Epithelial cell of prostate (primary cell): Measurements from ENCODE around the gene RPL13A.

Experiments used
- DNase-seq: peaks from one replicate; pipeline ENCODE4 v3.0.0-alpha.2; 2011; ENCODE audit warnings: low read depth, low spot score
- H3K27ac ChIP-seq: fragments of 450-650 bp; 2 replicates; pipeline ENCODE4 v1.5.1; 2017; ENCODE audit warnings: mild to moderate bottlenecking

RPL13A gene

GRCh38 chr19:49498475-49498874 is 11.1 kb downstream of the RPL13A start:
- H3K27ac ChIP-seq = no peak overlapping the region

GRCh38 chr19:49499030-49499670 is 11.7 kb downstream of the RPL13A start:
- no peak for DNase-seq
- no peak overlapping the region for H3K27ac ChIP-seq

More at GRCh38 chr19:49498475-49498874, 11.1 kb downstream of the RPL13A start:
- DNase-seq = no peak

GRCh38 chr19:49502866-49503581 is 15.6 kb downstream of the RPL13A start:
- DNase-seq = no peak
- no peak overlapping the region for H3K27ac ChIP-seq

DNA sequence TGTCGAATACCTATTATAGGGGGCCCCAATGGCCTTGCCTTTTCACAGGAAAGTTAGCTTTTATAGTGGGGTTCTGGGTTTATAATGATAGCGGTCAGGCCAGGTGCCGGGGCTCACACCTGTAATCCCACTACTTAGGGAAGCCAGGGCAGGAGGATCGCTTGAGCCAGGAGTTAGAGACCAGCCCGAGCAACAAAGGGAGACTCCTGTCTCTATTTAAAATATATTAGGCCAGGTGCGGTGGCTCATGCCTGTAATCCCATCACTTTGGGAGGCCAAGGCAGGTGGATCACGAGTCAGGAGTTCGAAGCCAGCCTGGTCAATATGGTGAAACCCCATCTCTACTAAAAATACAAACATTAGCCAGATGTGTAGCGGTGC is 16.2 kb downstream of the RPL13A start:
- H3K27ac ChIP-seq = no peak overlapping the region
- no peak for DNase-seq

DNA sequence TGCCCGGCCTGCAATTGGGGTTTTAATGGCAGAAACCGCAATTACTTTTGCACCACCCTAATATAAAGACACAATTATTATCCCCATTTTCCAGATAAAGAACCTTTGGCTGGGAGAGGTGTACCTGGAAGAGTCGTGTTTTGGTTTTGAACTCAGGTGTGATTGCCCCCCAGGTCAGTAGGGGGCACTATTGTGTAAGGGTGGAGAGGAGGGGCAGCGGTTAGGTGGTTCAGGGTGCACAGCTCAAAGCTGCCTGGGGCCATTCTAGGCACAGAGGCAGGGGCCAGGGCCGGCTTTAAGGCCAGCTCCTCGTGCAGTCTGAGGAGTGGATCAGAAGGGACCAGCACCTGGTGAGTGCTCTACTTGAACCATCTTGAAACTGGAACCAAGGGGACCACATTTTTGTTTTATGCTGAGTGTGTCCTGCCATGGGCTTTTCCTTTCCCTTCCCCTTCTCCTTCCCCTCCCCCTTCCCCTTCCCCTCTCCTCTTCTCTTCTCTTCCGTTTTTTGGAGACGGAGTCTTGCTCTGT is 19.2 kb downstream of the RPL13A start:
- DNase-seq = no peak
- no peak overlapping the region for H3K27ac ChIP-seq

DNA sequence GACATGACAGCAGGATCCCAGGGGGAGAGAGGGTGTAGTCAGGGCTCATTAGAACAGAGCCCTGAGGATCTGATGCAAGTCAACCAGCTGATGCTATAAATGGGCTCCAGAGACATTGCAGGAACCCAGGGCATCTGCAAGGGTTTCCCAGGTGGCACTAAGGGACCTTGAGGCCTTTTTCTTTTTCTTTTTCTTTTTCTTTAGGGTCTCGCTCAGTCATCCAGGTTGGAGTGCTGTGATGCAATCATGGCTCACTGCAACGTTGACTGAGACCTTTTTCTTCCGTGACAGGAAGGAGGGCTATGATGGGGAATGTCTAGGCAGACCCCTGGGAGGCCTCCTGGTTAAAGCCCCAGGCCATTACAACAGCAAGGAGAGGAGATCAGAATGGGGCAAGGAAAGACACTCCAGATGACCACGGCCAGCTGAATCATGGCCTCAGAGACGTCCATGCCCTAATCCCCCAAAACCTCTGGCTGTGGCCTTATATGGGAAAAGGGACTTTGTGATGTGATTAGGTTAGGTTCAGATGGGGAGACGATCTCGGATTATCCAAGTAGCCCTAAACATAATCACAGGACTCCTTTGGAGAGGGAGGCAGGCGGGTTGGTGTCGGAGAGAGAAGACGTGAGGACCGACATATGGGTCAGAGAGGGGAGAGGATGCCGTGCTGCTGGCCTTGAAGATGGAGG is 20.5 kb downstream of the RPL13A start:
- H3K27ac ChIP-seq = no peak overlapping the region
- DNase-seq = no peak

DNA sequence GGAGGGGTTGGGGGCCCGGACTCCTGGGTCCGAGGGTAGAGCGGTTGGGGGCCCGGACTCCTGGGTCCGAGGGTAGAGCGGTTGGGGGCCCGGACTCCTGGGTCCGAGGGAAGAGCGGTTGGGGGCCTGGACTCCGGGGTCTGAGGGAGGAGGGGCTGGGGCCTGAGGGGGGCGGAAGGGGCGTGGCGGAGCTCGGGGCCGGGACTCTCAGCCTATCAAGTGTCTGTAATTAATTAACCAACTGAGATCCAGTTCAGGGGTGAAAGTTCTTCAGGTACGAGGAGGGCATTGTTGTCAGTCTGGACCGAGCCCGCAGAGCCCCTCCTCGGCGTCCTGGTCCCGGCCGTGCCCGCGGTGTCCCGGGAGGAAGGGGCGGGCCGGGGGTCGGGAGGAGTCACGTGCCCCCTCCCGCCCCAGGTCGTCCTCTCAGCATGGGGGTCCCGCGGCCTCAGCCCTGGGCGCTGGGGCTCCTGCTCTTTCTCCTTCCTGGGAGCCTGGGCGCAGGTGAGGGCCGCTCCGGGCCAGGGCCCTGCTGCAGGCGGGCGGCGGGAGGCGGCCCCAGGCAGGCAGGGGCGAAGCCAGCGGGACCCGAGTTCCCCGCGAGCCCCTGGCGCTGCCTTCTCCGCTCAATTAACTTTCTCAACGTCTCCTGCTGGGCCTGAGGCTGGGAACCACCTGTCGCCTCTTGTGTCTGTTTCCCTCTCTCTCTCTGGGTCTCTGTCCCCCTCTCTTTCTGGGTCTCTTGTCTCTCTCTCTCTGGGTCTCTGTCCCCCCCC is 25.8 kb downstream of the RPL13A start:
- DNase-seq = no peak
- H3K27ac ChIP-seq = peak overlapping the region; percentile 59

GRCh38 chr19:49513746-49514118 is 26.3 kb downstream of the RPL13A start:
- no peak overlapping the region for H3K27ac ChIP-seq
- DNase-seq = no peak

DNA sequence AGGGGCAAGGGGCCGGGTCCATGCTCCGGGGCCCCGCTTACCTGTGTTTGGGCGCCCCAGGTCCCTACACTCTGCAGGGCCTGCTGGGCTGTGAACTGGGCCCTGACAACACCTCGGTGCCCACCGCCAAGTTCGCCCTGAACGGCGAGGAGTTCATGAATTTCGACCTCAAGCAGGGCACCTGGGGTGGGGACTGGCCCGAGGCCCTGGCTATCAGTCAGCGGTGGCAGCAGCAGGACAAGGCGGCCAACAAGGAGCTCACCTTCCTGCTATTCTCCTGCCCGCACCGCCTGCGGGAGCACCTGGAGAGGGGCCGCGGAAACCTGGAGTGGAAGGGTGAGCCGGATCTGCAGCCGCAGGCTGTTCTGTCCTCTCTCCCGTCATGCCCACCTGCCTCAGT is 26.7 kb downstream of the RPL13A start:
- no peak for DNase-seq
- no peak overlapping the region for H3K27ac ChIP-seq

DNA sequence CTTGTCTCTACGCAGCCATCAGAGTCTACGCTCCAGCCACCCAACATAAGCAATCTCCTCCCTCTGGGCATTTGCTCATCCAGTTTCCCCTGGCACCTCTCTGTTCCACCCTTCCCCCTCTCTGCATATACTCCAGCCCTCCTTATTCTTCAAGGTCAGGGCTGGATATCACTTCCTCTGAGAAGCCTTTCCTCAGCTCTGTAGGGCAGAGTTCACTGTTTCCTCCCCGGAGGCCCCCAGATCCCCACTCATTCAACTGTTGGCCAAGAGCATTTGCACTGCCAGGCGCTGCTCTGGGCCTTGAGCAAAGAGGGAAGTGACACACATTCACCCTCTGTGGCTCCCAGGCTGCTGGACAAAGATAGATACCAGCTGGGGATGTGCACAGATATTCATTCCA is 28.4 kb downstream of the RPL13A start:
- H3K27ac ChIP-seq = no peak overlapping the region
- no peak for DNase-seq

- no peak overlapping the region for H3K27ac ChIP-seq
- no peak for DNase-seq
Measured at GRCh38 chr19:49518033-49518432, 30.6 kb downstream of the RPL13A start.

- no peak for DNase-seq
- H3K27ac ChIP-seq = no peak overlapping the region
Measured at GRCh38 chr19:49520705-49521319, 33.4 kb downstream of the RPL13A start.

DNA sequence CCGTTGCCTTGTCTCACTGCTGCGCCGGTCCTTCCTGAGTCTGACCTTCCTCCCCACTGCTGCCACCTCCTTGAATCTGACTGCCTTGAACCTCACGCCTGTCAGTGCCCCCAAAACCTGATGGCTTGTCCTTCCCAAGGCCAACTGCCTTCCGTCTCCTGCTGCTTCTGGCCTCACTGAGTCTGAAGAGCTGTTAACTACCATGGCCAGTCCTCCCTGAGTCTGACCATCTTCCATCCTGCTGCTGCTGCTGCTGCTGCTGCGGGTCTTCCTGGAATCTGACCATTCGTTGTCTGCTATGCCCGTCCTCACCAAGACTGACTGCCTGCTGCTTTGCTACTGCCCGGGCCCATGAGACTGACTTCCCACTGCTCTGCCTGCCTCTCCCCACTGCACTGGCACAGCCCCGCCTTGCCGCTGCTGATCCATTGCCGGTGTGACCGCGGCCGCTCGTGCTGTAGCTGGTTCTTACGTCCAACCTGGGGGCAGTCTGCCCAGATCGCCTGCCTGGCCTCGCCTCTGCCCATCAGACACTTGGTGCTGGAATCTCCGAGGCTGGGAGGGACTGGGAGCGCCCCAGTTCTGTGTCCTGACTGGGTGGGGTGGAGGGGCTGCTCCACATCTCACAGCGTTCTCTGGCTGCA is 37.5 kb downstream of the RPL13A start:
- DNase-seq = no peak
- H3K27ac ChIP-seq = no peak overlapping the region

- no peak for DNase-seq
- H3K27ac ChIP-seq = no peak overlapping the region
Measured at GRCh38 chr19:49528211-49528771, 40.9 kb downstream of the RPL13A start.

DNA sequence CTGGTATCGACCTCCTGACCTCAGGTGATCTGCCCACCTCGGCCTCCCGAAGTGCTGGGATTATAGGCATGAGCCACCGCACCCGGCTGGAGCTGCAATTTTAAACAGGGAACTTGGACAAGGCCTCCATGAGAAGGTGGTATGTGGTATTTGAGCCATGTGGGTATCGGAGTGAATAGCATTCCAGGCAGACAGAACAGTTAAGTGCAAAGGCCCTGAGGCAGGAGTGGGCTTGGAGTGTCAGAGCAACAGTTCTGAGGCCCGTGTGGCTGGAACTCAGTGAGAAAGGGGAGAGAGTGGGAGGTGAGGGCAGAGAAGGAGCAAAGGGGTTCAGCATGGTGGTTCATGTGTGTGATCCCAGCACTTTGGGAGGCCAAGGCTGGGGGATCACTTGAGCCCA is 43.3 kb downstream of the RPL13A start:
- no peak for DNase-seq
- no peak overlapping the region for H3K27ac ChIP-seq

DNA sequence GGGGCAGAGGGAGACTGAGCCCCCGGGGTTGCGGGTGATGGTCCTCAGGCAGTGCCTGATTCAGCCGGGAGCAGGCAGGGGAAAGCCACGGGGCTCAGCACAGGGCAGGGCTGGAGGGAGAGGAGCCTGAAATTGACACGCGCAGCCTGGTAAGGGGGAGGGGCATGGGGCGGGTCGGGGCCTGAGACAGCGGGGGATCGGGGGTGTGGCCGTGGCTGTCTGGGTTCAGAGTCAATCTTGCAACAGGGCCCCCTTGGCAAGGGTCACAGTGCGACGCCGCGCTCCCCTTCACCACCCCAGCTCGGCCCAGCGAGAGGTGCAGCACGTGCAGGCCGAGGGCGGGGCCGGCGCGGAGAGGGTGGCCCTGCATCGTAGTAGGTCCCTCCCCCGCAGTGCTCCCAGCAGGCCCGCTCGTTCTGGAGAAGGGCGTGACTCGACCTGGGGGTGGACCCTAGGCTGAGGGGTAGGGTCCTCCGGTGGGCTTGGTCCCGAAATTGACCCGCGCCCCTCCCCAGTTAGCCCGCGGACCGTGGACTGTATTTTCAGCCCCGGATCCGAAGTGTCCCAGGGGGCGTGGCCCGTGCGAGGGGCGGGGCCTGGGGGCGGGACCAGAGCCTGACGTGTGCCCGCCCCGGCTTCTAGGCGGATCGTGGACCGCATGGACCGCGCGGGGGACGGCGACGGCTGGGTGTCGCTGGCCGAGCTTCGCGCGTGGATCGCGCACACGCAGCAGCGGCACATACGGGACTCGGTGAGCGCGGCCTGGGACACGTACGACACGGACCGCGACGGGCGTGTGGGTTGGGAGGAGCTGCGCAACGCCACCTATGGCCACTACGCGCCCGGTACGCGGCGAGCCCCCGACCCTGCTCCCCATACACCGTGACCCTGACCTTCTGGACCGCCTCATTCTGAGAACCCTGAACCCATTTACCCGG is 46.4 kb downstream of the RPL13A start:
- H3K27ac ChIP-seq = no peak overlapping the region
- no peak for DNase-seq

DNA sequence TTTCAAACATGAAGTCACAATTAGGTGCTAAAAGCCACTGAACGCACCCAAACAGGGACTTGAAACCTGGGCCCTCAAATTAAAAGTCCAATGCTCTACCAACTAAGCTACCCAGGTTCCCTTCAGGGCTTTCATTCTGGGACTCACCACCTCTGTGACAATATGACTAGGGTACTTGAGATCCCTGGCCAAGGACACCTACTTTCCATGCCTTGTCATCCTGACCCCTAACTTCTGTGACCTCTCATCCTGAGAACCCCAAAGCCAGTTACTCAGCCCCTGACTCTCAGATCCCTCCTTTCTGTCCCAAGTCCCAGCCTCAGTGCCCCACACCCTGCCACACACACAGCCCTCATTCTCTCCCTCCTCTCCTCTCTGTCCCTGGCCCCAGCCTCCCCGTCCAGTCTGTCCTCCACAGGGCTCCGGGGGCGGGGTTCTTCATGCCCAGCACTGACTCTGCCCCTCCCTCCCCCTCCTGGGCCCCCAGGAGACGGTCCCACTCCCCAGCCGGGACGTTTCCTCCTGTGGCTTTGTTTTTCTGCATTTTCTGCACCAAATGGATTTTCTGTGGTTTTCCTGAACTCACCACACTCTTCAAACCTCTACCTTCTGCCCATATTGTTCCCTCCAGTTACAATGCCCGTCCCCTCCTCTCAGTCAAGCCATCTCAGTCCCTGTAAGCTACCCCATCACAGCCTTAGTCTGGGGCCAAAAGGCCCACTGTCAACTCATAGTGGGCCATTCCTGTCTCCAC is 47.4 kb downstream of the RPL13A start:
- H3K27ac ChIP-seq = no peak overlapping the region
- DNase-seq = no peak
